Activated gamma-delta T cell treated with anti-CD3 and anti-CD28 coated beads, Interleukin-2, amount 50 U/mL, for 16 hours (primary cell): ENCODE results near the gene NFAM1.

Experiments used
- DNase-seq: peaks from one replicate; pipeline ENCODE4 v3.0.0-alpha.2; 2020; ENCODE audit warnings: low read depth

Gene NFAM1

DNA sequence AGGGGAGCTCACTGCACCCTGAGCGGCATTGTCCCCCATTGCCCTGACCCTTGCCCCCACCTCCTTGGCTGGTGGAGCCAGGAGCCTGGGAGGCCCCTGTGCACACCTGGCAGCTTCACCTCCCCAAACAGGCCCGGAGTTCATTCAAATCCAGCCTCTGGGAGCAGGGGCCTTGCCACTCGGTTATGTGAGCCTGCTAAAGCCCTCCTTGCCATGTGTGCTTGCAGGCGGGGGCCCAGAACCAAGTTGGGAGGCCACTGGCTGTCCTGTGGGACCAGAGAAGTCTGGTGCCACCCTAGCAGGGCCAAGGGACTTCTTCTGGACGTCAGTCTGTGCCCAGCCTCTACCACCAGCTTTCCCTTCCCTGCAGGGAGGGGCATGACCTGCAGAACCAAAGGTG lies 48.9 kb downstream of the NFAM1 start:
- DNase-seq: no peak

GRCh38 chr22:42380769-42381551 lies 51.2 kb downstream of the NFAM1 start:
- DNase-seq: no peak

DNA sequence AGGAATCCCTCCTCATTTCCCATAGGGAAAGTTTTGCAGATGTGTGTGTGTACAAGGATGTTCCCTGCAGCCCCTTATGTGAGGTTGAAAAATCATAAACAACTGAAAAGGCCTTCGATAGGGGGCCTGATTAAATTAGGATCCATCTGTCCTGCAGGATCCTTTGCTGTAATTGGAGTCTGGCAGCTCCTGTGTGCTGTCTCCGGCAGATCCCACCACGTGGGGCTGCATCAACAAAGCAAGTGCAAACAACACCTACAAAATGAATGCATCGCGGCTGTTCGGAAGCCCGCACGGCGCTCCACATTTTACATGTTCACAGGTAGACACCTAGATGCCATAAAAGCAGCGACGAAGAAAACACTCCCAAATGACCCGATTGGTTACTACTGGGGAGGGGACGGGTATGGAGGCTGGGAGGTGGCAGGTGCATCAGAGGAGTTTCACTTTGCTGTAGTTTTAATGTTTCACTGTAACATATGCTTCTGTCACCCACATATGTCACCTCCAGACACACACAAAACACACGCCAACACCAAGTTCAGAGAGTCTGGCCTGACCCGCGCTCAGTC lies 52.2 kb downstream of the NFAM1 start:
- DNase-seq: no peak

DNA sequence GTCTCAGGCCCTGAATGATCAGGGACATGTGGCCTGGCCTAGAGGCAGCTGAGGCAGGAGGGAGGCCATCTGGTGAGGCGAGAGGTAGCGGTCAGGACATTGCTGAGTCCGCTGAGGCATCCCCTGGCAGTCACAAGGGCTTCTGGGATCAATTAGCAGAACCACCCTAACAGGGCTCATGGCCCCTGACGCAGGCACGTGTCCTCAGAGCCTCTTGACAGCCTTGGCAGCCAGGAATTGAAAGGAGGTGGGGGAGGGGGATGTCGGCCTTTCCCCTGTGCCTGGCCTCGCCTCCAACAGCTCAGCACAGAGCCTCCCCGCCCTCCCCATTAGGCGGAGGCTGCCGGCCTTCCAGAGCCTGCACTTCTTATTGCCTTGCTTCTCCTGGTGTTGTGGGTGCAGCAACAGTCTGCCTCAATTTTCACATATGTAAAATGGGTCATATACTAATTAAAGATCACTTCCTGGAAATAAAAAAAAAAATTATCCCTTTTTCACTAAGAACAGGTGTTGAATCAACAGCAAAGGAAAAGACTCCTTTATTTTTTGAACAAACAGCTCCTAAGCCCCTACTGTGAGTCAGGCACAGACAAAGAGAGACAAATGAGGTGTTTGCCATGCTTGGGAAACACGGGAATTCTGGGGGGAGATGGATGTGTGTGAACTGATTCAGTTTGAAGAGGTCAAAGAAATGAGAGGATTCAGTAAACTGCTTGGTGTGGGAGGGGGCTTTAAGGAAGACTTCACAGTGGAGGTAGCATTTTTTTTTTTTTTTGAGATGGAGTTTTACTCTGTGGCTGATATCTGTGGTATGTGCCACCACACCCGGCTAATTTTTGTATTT lies 55.3 kb downstream of the NFAM1 start:
- DNase-seq: no peak

DNA sequence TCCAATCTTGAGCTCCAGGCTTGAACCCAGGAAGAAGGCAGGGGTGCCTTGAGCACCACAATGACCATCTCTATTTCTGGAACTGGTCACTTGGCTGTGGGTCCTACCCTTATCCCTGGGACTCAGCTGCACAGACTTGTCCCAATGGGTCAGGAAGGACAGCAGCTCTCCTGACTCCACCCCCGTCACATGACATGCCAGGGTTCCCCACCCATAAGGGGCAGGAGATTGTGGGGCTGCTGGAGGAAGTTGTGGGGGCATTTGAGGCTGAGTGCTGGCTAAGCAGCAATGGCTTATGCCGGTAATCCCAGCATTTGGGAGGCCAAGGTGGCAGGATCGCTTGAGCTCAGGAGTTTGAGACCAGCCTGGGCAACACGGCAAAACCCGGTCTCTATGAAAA lies 56.2 kb downstream of the NFAM1 start:
- DNase-seq: no peak

DNA sequence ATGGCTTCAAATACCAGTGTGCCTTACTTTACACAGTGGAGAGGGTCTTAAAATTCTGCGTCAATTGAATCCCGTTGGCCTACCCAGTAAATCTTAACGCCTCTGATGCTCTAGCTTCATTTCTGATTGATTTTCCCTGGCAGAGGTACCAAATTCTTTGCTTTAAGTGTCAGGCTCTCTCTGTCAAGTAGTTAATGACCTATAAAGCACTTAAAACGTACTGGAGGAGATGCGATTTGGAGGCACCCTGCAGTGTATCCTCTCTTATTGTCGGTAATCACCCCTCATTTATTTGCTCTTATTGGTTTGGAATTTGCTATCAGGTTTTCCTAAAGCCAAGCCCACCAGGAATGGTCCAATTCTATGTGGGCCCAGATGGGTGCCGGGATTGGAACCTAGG lies 59.2 kb downstream of the NFAM1 start:
- DNase-seq: no peak

GRCh38 chr22:42371501-42371900 lies 60.7 kb downstream of the NFAM1 start:
- no peak for DNase-seq

GRCh38 chr22:42371099-42371498 lies 61.1 kb downstream of the NFAM1 start:
- DNase-seq: no peak

- peak; percentile 75 for DNase-seq
These were observed 62.8 kb downstream of the NFAM1 start for GRCh38 chr22:42369250-42370041.

GRCh38 chr22:42368379-42369249 lies 63.6 kb downstream of the NFAM1 start:
- no peak for DNase-seq

DNA sequence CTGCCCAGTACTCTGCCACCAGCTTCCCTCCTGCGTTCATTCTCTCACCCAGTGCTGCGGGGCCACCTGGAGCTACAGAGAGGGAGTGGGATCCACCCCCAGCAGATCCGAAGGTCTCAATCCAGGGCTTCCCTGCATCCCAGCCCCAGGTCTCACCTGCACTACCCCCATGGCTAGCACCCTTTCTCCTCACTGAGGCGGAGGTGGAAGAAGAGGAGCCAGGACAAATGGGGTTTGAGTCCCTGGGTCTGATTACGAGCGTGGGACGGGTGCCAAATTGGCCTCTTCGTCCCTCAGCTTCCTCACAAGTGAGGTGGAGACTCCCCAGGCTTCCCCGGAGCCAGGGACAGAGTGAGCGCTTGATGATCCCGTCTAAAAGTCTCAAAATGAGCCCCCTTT lies 64.2 kb downstream of the NFAM1 start:
- no peak for DNase-seq

- no peak for DNase-seq
These were observed 65.2 kb downstream of the NFAM1 start for GRCh38 chr22:42366806-42367581.

DNA sequence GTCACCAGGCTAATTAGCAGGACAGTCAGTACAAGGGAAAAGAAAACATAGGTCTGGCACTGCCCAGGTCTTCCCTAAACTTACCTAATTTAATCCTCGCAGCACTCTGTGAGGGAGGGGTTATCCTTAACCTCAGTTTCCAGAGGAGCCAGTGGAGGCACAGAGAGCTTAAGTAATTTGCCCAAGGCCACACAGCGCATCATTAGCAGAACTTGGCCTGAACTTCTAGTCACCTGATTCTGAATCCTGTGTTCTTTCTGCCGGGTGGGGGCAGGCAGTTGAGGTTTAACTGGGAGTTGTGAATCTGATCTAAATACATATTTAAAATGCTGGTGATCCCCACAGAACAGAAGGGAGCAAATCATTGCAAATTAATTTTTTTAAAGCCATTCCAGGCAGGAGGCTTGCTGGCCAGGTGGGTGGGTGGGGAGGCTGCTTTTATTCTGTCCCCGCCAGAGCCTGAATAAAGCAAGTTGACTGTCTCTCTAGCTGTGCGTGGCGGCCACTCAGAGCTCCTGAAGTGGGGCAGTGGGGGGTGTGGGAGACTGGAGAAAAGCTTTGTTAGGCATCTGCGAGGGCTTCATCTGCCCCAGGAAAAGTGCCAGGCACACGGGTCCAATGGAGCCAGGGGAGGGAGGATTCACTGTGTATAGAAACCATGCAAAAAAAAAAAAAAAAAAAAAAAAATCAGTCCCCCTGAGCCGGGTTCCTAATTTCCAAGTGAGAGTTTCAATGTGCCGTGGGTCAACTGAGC lies 66.1 kb downstream of the NFAM1 start:
- DNase-seq: no peak

DNA sequence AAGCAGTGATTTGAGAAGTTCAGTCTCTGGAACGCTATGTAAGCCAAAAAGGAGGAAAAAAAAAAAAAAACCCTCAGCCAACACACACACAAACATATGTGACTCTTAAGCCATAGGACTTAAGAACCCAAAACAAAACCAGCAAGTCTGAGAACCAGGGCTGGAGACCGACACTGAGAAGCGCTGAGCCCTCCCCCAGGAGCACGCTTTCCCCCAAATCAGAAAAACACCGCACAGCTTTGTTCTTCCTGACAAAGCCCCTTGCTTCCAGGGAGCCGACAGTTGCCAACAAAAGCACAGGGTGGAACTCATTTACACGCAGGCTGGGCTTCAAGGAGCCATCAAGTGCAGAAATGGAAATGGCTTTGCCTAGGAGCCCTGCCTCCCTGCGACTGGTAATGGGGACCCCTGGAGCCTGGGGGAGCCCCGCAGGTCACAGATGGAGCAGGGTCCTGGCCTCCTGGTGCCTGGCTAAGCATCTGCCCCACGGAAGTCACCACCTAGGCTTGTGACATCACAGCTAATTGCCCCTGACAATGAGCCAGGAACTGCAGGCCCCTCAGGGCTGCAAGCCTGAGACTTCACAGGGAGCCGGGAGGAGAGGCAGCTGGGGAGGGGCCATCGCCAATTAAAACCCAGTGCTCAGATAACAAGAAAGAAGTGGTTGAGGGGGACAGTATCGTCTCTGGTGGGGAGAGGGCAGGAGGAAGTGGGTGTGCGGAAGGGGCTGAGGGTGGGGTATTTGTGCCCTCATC lies 66.9 kb downstream of the NFAM1 start:
- DNase-seq: no peak

- DNase-seq: no peak
These were observed 67.5 kb downstream of the NFAM1 start for GRCh38 chr22:42364604-42365110.

DNA sequence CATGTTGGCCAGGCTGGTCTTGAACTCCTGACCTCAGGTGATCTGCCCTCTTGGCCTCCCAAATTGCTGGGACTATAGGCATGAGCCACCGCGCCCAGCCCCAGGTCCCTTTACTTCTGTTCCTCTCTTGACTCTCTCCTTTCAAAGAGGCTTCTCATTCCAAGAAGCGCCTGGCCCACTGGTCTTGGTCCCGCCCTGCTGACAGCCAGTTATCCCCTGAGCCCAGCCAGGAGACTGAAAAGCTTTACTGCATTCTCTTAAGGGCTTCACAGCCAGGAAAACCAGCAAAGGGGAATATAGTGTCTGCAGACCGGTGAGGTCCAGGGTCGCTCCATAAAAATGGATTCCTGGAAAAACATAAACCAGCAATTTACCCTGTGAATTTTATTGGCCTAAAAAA lies 68.3 kb downstream of the NFAM1 start:
- no peak for DNase-seq

- no peak for DNase-seq
These were observed 70.7 kb downstream of the NFAM1 start for GRCh38 chr22:42361523-42361922.

DNA sequence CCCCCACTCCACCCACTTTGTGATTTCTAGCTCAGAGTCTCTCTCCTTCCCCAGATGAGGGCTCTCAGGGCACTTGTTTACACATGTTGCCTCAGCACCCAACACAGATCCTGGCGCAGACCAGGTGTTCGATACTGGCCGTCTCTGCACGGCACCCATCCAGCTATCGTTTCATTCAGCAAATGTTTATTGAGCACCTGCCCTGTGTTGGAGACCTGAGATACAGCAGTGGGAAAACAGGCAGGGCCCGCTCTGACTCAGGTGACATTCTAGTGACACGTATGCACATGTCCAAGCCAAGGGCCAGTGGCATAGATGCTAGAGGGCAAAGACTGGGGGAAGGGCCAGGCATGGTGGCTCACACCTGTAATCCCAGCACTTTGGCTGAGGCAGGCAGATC lies 71.9 kb downstream of the NFAM1 start:
- no peak for DNase-seq
